GM12875 (cell line): Measurements from ENCODE around the gene CYTH3.
"Not testable (repeated sequence)": the region's sequence is repeated elsewhere in the genome, so short reads cannot be mapped to it uniquely, and the experiment has no call there.

Experiments used
- H3K4me3 ChIP-seq: one replicate; pipeline ENCODE4 v1.5.1; 2011; ENCODE audit warnings: low read depth, low read length, control low read depth
- TF ChIP-seq, protein P1 (sequence below): IDR thresholded peaks from 2 replicates; pipeline ENCODE4 v1.5.1; 2011; ENCODE audit warnings: low read depth, mild to moderate bottlenecking, control low read depth, inconsistent platforms, low read length, moderate library complexity, borderline replicate concordance; ENCODE audit not compliant: insufficient read depth

CYTH3 gene

DNA sequence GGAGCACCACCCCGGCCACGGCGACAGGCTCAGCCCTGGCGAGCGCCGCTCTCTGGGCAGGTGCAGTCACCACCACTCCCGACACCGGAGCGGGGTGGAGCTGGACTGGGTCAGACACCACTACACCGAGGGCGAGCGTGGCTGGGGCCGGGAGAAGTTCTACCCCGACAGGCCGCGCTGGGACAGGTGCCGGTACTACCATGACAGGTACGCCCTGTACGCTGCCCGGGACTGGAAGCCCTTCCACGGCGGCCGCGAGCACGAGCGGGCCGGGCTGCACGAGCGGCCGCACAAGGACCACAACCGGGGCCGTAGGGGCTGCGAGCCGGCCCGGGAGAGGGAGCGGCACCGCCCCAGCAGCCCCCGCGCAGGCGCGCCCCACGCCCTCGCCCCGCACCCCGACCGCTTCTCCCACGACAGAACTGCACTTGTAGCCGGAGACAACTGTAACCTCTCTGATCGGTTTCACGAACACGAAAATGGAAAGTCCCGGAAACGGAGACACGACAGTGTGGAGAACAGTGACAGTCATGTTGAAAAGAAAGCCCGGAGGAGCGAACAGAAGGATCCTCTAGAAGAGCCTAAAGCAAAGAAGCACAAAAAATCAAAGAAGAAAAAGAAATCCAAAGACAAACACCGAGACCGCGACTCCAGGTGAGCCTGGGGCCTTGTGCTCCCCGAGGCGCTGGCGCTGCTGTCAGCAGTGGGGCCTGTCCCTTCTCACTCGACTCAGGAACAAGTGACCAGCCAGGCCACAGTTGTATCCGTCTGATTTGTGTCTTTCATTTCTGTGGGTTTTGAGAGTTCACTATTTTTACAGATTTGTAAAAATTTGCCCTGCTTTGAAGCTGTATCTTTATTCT, 117.7 kb downstream of the CYTH3 start:
- H3K4me3 ChIP-seq = no peak overlapping the region
- TF ChIP-seq, protein P1, sequence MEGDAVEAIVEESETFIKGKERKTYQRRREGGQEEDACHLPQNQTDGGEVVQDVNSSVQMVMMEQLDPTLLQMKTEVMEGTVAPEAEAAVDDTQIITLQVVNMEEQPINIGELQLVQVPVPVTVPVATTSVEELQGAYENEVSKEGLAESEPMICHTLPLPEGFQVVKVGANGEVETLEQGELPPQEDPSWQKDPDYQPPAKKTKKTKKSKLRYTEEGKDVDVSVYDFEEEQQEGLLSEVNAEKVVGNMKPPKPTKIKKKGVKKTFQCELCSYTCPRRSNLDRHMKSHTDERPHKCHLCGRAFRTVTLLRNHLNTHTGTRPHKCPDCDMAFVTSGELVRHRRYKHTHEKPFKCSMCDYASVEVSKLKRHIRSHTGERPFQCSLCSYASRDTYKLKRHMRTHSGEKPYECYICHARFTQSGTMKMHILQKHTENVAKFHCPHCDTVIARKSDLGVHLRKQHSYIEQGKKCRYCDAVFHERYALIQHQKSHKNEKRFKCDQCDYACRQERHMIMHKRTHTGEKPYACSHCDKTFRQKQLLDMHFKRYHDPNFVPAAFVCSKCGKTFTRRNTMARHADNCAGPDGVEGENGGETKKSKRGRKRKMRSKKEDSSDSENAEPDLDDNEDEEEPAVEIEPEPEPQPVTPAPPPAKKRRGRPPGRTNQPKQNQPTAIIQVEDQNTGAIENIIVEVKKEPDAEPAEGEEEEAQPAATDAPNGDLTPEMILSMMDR = no peak

DNA sequence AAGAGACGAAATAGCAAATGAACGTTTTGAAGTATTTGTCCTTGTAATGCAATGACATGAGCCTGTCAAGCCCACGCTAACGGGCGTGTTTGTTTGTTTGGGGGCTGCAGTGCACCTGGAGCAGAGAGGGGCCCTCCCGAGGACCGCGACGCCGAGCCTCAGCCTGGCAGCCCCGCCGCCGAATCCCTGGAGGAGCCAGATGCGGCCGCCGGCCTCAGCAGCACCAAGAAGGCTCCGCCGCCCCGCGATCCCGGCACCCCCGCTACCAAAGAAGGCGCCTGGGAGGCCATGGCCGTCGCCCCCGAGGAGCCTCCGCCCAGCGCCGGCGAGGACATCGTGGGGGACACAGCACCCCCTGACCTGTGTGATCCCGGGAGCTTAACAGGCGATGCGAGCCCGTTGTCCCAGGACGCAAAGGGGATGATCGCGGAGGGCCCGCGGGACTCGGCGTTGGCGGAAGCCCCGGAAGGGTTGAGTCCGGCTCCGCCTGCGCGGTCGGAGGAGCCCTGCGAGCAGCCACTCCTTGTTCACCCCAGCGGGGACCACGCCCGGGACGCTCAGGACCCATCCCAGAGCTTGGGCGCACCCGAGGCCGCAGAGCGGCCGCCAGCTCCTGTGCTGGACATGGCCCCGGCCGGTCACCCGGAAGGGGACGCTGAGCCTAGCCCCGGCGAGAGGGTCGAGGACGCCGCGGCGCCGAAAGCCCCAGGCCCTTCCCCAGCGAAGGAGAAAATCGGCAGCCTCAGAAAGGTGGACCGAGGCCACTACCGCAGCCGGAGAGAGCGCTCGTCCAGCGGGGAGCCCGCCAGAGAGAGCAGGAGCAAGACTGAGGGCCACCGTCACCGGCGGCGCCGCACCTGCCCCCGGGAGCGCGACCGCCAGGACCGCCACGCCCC, 118.5 kb downstream of the CYTH3 start:
- no peak overlapping the region for H3K4me3 ChIP-seq
- TF ChIP-seq, protein P1 = no peak

GRCh38 chr7:6151994-6152735, 120.3 kb downstream of the CYTH3 start:
- H3K4me3 ChIP-seq = no peak overlapping the region
- TF ChIP-seq, protein P1 = no peak

DNA sequence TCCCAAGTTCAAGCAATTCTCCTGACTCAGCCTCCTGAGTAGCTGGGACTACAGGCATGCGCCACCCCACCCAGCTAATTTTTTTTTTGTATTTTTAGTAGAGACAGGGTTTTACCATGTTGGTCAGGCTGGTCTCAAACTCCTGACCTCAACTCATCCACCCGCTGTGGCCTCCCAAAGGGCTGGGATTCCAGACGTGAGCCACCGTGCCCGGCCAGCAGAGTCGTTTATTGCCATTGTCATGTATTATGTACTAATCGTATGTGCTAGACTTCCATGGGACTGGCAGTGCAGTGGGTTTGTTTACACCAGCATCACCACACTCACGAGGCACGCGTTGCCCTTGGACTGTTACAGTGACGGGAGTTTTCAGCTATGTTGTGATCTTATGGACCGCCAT, 120.9 kb downstream of the CYTH3 start:
- not testable (repeated sequence) for H3K4me3 ChIP-seq

- H3K4me3 ChIP-seq = no peak overlapping the region
- TF ChIP-seq, protein P1 = no peak
Observed at GRCh38 chr7:6149996-6150395, 122.4 kb downstream of the CYTH3 start.

DNA sequence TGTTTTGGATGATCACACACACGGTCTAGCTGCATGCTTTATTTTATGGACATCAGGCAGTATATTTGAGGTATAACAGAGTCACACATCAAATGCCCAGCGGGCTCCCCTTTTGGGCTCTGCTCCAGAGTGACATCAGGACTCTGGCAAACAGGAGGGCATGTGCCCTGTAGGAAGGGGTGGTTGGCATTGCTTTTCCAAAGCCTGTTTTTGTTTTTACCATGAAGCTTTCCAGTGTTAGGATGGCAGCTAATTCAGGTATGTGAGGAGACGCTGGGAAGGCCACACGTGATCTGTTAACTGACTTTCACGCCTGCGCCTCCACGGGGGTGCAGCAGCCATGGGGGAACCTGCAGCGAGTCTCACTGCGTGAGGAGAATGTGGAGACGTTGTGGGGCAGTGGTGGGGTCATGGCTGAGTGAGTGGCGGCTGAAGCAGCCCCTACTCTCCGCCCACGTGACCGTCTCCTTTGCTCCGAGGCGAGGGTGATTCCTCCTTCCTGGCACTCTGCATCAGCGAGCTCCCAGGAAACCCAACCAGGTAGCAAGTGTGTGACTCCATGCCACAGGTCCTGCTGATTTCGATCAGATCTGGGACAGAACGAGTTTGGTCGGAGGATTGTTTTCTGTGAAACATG, 123.6 kb downstream of the CYTH3 start:
- H3K4me3 ChIP-seq = no peak overlapping the region
- TF ChIP-seq, protein P1 = no peak

- TF ChIP-seq, protein P1 = no peak
- H3K4me3 ChIP-seq = no peak overlapping the region
Observed at GRCh38 chr7:6147627-6148026, 124.8 kb downstream of the CYTH3 start.
